Stomach (tissue), 4 donors: ENCODE measurements around the gene ETNK1.

Source experiments
- EP300 ChIP-seq: sonication (generic); formaldehyde crosslinking; IDR thresholded peaks from one replicate; pipeline ENCODE4 v1.6.1; 2017; ENCODE audit warnings: antibody characterized with exemption
- POLR2AphosphoS5 ChIP-seq, 3 donors: sonication (generic); formaldehyde crosslinking; IDR thresholded peaks; one replicate each; pipeline ENCODE4 v1.6.1; 2016; ENCODE audit warnings: antibody characterized with exemption in 3 of 3
- TF ChIP-seq, protein P1 (sequence below), 7 experiments: fragments of 450-650 bp in 4 of 7; fragments of 200-600 bp in 3 of 7; sonication (generic) in 3 of 7; IDR thresholded peaks; one replicate each; pipeline ENCODE4 v1.5.1; 2016 to 2019; ENCODE audit warnings: antibody characterized with exemption in 7 of 7, control low read depth in 2 of 7, mild to moderate bottlenecking in 1 of 7

- TF ChIP-seq EP300 (no peak), POLR2AphosphoS5 (IDR thresholded peaks at IDR 0.05) (no peak)
- TF ChIP-seq, protein P1, sequence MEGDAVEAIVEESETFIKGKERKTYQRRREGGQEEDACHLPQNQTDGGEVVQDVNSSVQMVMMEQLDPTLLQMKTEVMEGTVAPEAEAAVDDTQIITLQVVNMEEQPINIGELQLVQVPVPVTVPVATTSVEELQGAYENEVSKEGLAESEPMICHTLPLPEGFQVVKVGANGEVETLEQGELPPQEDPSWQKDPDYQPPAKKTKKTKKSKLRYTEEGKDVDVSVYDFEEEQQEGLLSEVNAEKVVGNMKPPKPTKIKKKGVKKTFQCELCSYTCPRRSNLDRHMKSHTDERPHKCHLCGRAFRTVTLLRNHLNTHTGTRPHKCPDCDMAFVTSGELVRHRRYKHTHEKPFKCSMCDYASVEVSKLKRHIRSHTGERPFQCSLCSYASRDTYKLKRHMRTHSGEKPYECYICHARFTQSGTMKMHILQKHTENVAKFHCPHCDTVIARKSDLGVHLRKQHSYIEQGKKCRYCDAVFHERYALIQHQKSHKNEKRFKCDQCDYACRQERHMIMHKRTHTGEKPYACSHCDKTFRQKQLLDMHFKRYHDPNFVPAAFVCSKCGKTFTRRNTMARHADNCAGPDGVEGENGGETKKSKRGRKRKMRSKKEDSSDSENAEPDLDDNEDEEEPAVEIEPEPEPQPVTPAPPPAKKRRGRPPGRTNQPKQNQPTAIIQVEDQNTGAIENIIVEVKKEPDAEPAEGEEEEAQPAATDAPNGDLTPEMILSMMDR (IDR thresholded peaks at IDR 0.05) = no peak
These were observed 9.9 kb downstream of the ETNK1 start for GRCh38 chr12:22634883-22635282.
